Measurements from ENCODE around the gene XRN2.

The XRN2 gene

GRCh38 chr20:21399005-21399475 is 95.9 kb downstream of the XRN2 start:
- TF ChIP-seq EGR1 (IDR thresholded peaks at IDR 0.05) (no peak), REST (IDR thresholded peaks at IDR 0.05; ENCODE audit: low read depth) (no peak)

GRCh38 chr20:21411725-21412124 is 108.6 kb downstream of the XRN2 start:
- TF ChIP-seq USF1 (IDR thresholded peaks at IDR 0.05), result no peak
- TF ChIP-seq YY1 (IDR thresholded peaks at IDR 0.05; ENCODE audit: low read depth), result no peak
- TF ChIP-seq MAX (IDR thresholded peaks at IDR 0.05), result no peak
- TF ChIP-seq ZBTB7A (IDR thresholded peaks at IDR 0.05; ENCODE audit: low read depth), result no peak
- TF ChIP-seq RAD21 (IDR thresholded peaks at IDR 0.05; ENCODE audit: low read depth), result no peak
- no peak for TF ChIP-seq TAF1 (IDR thresholded peaks at IDR 0.05; ENCODE audit: low read depth)
- no peak for TF ChIP-seq REST (IDR thresholded peaks at IDR 0.05; ENCODE audit: low read depth)
- no peak for TF ChIP-seq EP300 (IDR thresholded peaks at IDR 0.05; ENCODE audit: borderline replicate concordance)
- TF ChIP-seq NFIC (IDR thresholded peaks at IDR 0.05), result no peak
- no peak for TF ChIP-seq TEAD4 (IDR thresholded peaks at IDR 0.05)
- no peak for TF ChIP-seq CREB1 (IDR thresholded peaks at IDR 0.05; ENCODE audit: low read depth)
- no peak for TF ChIP-seq FOXM1 (IDR thresholded peaks at IDR 0.05; ENCODE audit: borderline replicate concordance, low read depth)

GRCh38 chr20:21421601-21422236 is 118.6 kb downstream of the XRN2 start:
- TF ChIP-seq YY1 (IDR thresholded peaks at IDR 0.05; ENCODE audit: low read depth) (no peak), MAX (IDR thresholded peaks at IDR 0.05) (no peak), FOXM1 (IDR thresholded peaks at IDR 0.05; ENCODE audit: borderline replicate concordance, low read depth) (no peak), EGR1 (IDR thresholded peaks at IDR 0.05) (no peak), TEAD4 (IDR thresholded peaks at IDR 0.05) (no peak), CEBPB (IDR thresholded peaks at IDR 0.05) (no peak), TCF12 (IDR thresholded peaks at IDR 0.05; ENCODE audit: low read depth) (no peak), RAD21 (IDR thresholded peaks at IDR 0.05; ENCODE audit: low read depth) (no peak), REST (IDR thresholded peaks at IDR 0.05; ENCODE audit: low read depth) (no peak), ZBTB7A (IDR thresholded peaks at IDR 0.05; ENCODE audit: low read depth) (no peak)

- TF ChIP-seq MAX (IDR thresholded peaks at IDR 0.05), result no peak
- TF ChIP-seq USF1 (IDR thresholded peaks at IDR 0.05), result no peak
- TF ChIP-seq FOXM1 (IDR thresholded peaks at IDR 0.05; ENCODE audit: borderline replicate concordance, low read depth), result no peak
- no peak for TF ChIP-seq REST (IDR thresholded peaks at IDR 0.05; ENCODE audit: low read depth)
- no peak for TF ChIP-seq CEBPB (IDR thresholded peaks at IDR 0.05)
- no peak for TF ChIP-seq TAF1 (IDR thresholded peaks at IDR 0.05; ENCODE audit: low read depth)
Observed at GRCh38 chr20:21424846-21425245, 121.7 kb downstream of the XRN2 start.

Measured in Ishikawa (cell line).